ENCODE data around the gene TMEM238. TPM values are rescaled to one million over a fixed set of nuclear protein-coding genes. Genes with fewer than 3 reads are reported as not detected.
A peak's percentile ranks its signal among the peaks of the same experiment; 100 is the strongest.
"Not testable (repeated sequence)": the region's sequence is repeated elsewhere in the genome, so short reads cannot be mapped to it uniquely, and the experiment has no call there.

Gene TMEM238
- total RNA-seq, 1 donor from 2014 or later, result 8.1 TPM

DNA sequence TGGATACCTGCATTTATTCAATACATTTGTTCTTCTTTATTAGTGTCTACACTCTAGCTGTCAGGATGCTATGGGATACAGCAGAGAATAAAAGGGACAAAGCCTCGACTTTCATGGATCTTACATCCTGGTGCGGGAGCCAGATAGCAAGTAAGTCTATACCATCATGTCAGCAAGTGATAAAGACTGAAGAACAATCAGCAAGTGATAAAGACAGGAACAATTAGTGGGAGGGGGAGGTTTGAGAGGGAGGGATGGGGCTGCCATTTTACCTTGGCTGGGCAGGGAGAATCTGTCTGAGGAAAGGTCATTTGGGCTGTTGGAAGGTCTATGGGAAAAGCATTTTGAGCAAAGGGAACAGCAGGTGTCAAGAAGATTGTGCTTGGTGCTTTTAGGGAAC is 26.1 kb upstream of the TMEM238 start:
- TF ChIP-seq, protein P1, sequence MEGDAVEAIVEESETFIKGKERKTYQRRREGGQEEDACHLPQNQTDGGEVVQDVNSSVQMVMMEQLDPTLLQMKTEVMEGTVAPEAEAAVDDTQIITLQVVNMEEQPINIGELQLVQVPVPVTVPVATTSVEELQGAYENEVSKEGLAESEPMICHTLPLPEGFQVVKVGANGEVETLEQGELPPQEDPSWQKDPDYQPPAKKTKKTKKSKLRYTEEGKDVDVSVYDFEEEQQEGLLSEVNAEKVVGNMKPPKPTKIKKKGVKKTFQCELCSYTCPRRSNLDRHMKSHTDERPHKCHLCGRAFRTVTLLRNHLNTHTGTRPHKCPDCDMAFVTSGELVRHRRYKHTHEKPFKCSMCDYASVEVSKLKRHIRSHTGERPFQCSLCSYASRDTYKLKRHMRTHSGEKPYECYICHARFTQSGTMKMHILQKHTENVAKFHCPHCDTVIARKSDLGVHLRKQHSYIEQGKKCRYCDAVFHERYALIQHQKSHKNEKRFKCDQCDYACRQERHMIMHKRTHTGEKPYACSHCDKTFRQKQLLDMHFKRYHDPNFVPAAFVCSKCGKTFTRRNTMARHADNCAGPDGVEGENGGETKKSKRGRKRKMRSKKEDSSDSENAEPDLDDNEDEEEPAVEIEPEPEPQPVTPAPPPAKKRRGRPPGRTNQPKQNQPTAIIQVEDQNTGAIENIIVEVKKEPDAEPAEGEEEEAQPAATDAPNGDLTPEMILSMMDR (conservative IDR thresholded peaks at IDR 0.05), result no peak
- peaks cover 14% of the 10 kb centered on the region for H3K27me3 Mint-ChIP-seq
- no peak overlapping the region for H3K4me3 Mint-ChIP-seq
- H3K36me3 Mint-ChIP-seq, result peaks cover 14% of the 10 kb centered on the region
- peaks cover 18% of the 10 kb centered on the region for H3K4me1 Mint-ChIP-seq (ENCODE audit: unreplicated experiment)
- no peak for DNase-seq (ENCODE audit: extremely low spot score, unreplicated experiment)
- no peak overlapping the region for H3K27ac Mint-ChIP-seq
- H3K9me3 Mint-ChIP-seq, result peaks cover 5% of the 10 kb centered on the region

DNA sequence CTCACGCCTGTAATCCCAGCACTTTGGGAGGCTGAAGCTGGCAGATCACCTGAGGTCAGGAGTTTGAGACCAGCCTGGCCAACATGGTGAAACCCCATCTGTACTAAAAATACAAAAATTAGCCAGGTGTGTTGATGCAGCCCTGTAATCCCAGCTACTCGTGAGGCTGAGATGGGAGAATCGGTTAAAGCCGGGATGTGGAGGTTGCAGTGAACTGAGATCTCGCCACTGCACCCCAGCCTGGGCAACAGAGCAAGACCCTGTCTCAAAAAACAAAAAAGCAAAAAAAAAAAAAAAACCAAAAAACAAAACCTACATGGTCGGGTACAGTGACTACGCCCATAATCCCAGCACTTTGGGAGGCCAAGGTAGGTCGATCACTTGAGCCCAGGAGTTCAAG is 25.1 kb upstream of the TMEM238 start:
- Mint-ChIP-seq H3K36me3 (peaks cover 14% of the 10 kb centered on the region), H3K4me1 (ENCODE audit: unreplicated experiment) (peaks cover 18% of the 10 kb centered on the region), H3K27ac (peak overlapping the region; percentile 98), H3K4me3 (peak overlapping the region; percentile 74), H3K27me3 (peaks cover 12% of the 10 kb centered on the region)
- DNase-seq (ENCODE audit: extremely low spot score, unreplicated experiment); H3K9me3 Mint-ChIP-seq: not testable (repeated sequence)

DNA sequence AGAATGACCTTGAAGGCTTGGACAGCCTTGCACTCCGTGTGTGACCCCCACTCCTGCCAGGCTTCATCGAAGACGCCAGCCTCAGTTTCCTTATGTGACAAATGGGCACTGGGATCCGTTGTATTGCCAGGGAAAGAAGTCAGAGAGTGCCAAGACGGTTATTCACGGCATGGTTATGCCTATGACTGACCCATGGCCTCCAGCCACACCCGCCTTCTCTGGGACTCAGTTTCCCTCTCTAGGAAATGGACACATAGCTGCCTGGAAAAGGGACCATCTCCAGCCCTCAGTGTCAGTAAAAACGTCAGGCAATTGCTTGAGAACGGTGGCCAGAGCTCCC is 24.4 kb upstream of the TMEM238 start:
- TF ChIP-seq, protein P1 (conservative IDR thresholded peaks at IDR 0.05), result no peak
- Mint-ChIP-seq H3K36me3 (peaks cover 14% of the 10 kb centered on the region), H3K27ac (peak overlapping the region; percentile 98), H3K4me3 (peak overlapping the region; percentile 97), H3K9me3 (peaks cover 5% of the 10 kb centered on the region), H3K27me3 (peaks cover 12% of the 10 kb centered on the region), H3K4me1 (ENCODE audit: unreplicated experiment) (peaks cover 18% of the 10 kb centered on the region)
- DNase-seq (ENCODE audit: extremely low spot score, unreplicated experiment), result no peak

DNA sequence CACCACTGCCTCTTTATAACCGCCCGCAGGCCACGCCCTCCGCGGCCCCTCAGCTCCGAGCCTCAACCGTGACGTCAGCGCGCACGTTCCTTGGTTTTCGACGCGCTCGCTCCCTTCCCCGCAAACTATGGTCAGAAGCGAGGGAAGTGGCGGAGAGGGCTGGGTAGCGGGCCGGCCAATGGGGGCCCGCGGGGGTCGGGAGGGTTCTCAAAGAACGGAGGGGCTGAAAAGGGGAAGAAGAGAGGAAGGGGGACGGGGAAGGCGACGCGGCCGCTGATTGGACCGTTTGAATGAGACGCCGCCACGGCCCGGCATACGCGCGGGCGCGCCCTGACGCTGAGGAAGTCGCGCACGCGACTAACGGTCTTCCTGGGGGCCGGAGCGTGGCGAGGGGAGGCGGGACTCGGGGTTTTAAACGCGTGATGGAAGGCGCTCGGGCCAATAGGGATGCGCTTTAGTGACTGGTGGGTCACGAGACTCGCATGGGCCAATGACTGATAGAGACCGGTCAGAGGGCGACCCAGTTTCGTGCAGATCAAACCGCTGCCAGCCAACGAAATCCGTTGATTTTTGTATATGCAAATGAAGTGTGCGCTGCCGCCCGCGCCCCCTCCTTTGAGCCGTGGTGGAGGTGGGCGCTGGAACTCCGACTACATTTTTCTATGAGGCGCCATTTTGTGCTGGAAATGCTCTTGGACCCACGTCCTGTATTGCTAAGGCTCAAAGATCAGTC is 23.9 kb upstream of the TMEM238 start:
- Mint-ChIP-seq H3K4me3 (peak overlapping the region; percentile 97), H3K27me3 (peaks cover 12% of the 10 kb centered on the region), H3K27ac (peak overlapping the region; percentile 98), H3K4me1 (ENCODE audit: unreplicated experiment) (peaks cover 18% of the 10 kb centered on the region), H3K9me3 (peaks cover 5% of the 10 kb centered on the region), H3K36me3 (peaks cover 14% of the 10 kb centered on the region)
- peak; percentile 98 for DNase-seq (ENCODE audit: extremely low spot score, unreplicated experiment)
- TF ChIP-seq, protein P1 (conservative IDR thresholded peaks at IDR 0.05), result no peak

DNA sequence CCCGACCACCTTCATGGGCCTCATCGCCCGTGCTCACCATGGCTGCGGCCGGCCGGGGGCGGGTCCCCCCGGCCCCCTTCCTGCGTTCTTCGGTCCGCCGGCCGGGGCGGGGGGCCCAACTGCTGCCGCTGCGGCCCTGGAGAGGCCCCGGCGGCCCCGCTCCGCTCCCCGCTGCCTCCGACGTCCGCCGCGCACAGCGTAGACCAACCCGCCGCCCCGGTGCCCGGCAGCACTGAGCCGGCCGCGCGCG is 23.4 kb upstream of the TMEM238 start, which contains the start of gene UBE2S:
Gene UBE2S, minus strand, starts transcription at position 239 of the 250 bp plus-strand sequence. Its CDS starts 199 bp downstream, at position 40.
- peak within 1 kb of the TSS; percentile 97 for H3K4me3 Mint-ChIP-seq
- DNase-seq (ENCODE audit: extremely low spot score, unreplicated experiment); H3K9me3 Mint-ChIP-seq: not testable (repeated sequence)
- peaks cover 14% of the 10 kb centered on the region for H3K36me3 Mint-ChIP-seq
- H3K4me1 Mint-ChIP-seq (ENCODE audit: unreplicated experiment), result peaks cover 18% of the 10 kb centered on the region
- H3K27ac Mint-ChIP-seq, result peak within 1 kb of the TSS; percentile 98
- peaks cover 12% of the 10 kb centered on the region for H3K27me3 Mint-ChIP-seq

DNA sequence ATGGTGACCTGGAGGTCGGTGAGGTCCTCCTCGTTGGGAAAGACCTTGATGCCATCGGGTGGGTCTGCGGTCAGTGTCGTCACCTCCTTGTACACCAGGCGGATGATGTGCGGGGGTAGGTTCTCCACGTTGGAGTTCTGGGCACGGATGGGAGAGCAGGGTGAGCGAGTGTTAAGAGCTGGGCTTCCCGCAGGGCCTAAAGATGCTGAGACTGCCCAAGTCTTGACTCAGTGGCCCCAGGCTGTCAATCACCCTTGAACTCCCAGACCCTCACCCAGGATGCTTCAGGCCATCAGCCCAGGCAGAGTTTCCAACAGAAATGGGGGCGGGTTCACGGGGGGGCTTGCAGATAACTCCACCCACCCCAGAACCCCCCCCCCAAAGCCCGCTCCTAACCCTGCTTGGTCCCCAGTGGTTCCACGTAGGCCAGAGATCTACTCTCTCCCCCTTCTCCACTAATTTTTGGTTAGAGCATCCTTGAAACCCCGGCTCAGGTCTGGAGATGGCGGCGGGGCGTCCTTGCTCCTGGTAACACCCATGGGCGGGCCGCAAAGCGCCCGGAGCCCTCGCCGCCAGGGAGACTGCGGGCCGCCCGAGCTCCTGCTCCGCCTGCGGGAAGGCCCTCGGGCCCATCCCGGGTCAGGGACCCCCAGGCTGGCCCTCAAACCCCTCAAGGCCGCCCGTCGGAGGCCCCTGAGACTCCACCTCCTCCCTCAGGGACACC is 22.9 kb upstream of the TMEM238 start:
- peaks cover 11% of the 10 kb centered on the region for H3K27me3 Mint-ChIP-seq
- DNase-seq (ENCODE audit: extremely low spot score, unreplicated experiment), result no peak
- H3K27ac Mint-ChIP-seq, result peak overlapping the region; percentile 54
- peaks cover 18% of the 10 kb centered on the region for H3K4me1 Mint-ChIP-seq (ENCODE audit: unreplicated experiment)
- peak overlapping the region; percentile 97 for H3K4me3 Mint-ChIP-seq
- H3K9me3 Mint-ChIP-seq, result peaks cover 5% of the 10 kb centered on the region
- H3K36me3 Mint-ChIP-seq, result peaks cover 17% of the 10 kb centered on the region
- TF ChIP-seq, protein P1 (conservative IDR thresholded peaks at IDR 0.05), result no peak
